Thoracic aorta (tissue), 2 donors: Measurements from ENCODE around the gene PTPN22. TPM values are rescaled to one million over a fixed set of nuclear protein-coding genes. Genes with fewer than 3 reads are reported as not detected.
A peak's percentile ranks its signal among the peaks of the same experiment; 100 is the strongest.

Source experiments
- ATAC-seq: fragments of 150-250 bp; one replicate; pipeline ENCODE4 v1.8.0; 2017; ENCODE audit warnings: low read depth; ENCODE audit not compliant: insufficient number of reproducible peaks, low FRiP score
- DNase-seq: peaks from one replicate; pipeline ENCODE4 v3.0.0-alpha.2; 2020; ENCODE audit warnings: low spot score
- H3K27ac ChIP-seq, 2 donors: fragments of 200-600 bp; sonication (generic); 1 replicate in 1 of 2; 2 replicates in 1 of 2; pipeline ENCODE4 v1.5.1; 2016; ENCODE audit warnings: mild to moderate bottlenecking in 2 of 2, moderate library complexity in 2 of 2
- H3K27me3 ChIP-seq: fragments of 200-600 bp; sonication (generic); replicated peaks from 2 replicates; pipeline ENCODE4 v1.6.0; 2016; ENCODE audit warnings: mild to moderate bottlenecking; ENCODE audit not compliant: insufficient read depth
- H3K36me3 ChIP-seq: fragments of 200-600 bp; sonication (generic); one replicate; pipeline ENCODE4 v1.5.1; 2016
- H3K4me1 ChIP-seq, 2 donors: fragments of 200-600 bp; sonication (generic); 1 replicate in 1 of 2; 2 replicates in 1 of 2; pipeline versions ENCODE4 v1.5.1 to v1.6.0; 2016; ENCODE audit warnings: low read depth in 2 of 2, mild to moderate bottlenecking in 1 of 2; ENCODE audit not compliant: control insufficient read depth in 1 of 2
- H3K4me3 ChIP-seq: fragments of 200-600 bp; sonication (generic); 2 replicates; pipeline ENCODE4 v1.5.1; 2016; ENCODE audit warnings: mild to moderate bottlenecking
- H3K9me3 ChIP-seq: fragments of 200-600 bp; sonication (generic); 2 replicates; pipeline ENCODE4 v1.5.1; 2016
- CTCF ChIP-seq: fragments of 200-600 bp; sonication (generic); IDR thresholded peaks from one replicate; pipeline ENCODE4 v1.5.1; 2019; ENCODE audit warnings: antibody characterized with exemption
- total RNA-seq, 2 donors: library from RNA; depleted of rRNA; stranded (reverse); fragments of >200 nt; gene quantifications; one replicate each; pipeline versions ENCODE4 v1.1.0 to v1.2.3, GENCODE V29; 2016

The PTPN22 gene
- total RNA-seq, 2 donors from 2014 or later: 6.6 to 8.1 TPM

GRCh38 chr1:113787663-113788062 is 83.8 kb downstream of the PTPN22 start:
- H3K9me3 ChIP-seq: no peaks in the 10 kb centered on the region
- no peaks in the 10 kb centered on the region for H3K27me3 ChIP-seq
- ATAC-seq (no peak), DNase-seq (no peak)
- peaks cover 30 to 38% of the 10 kb centered on the region in 2 donors for H3K4me1 ChIP-seq
- no peaks in the 10 kb centered on the region for H3K36me3 ChIP-seq
- H3K4me3 ChIP-seq: no peak overlapping the region
- H3K27ac ChIP-seq: no peak overlapping the region
- TF ChIP-seq CTCF: no peak

- no peak overlapping the region for H3K4me3 ChIP-seq
- H3K27me3 ChIP-seq: no peaks in the 10 kb centered on the region
- H3K9me3 ChIP-seq: no peaks in the 10 kb centered on the region
- H3K4me1 ChIP-seq: peaks cover 30 to 46% of the 10 kb centered on the region in 2 donors
- no peak overlapping the region for H3K27ac ChIP-seq
- no peak for TF ChIP-seq CTCF
- no peak for ATAC-seq
- DNase-seq: no peak
- H3K36me3 ChIP-seq: no peaks in the 10 kb centered on the region
Measured at GRCh38 chr1:113786069-113786468, 85.4 kb downstream of the PTPN22 start.

DNA sequence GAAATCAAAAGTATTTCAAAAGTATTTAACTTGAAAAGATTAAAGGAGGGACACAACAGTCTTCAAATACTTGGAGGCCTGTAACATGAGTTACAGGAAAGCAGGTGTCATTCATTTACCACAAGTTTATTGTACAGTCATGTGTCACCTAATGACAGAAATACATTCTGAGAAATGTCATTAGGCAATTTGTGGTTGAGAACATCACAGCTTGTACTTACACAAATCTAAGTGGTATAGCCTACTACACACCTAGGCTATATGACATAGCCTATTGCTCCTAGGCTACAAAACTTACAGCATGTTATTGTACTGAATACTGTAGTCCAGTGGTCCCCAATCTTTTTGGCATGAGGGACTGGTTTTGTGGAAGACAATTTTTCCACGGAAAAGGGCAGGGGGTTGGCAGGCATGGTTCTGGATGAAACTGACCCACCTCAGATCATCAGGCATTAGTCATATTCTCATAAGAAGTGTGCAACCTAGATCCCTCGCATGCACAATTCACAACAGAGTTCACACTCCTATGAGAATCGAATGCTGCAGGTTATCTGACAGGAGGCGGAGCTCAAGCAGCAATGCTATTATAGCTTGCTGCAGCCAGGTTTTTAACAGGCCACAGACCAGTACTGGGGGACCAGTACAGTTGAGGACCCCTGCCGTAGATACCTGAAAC is 87.3 kb downstream of the PTPN22 start:
- no peak for TF ChIP-seq CTCF
- H3K36me3 ChIP-seq: no peaks in the 10 kb centered on the region
- no peak overlapping the region for H3K4me3 ChIP-seq
- no peaks in the 10 kb centered on the region for H3K9me3 ChIP-seq
- H3K27ac ChIP-seq: peak overlapping the region in 1 of 2 donors; percentile 31
- DNase-seq (no peak), ATAC-seq (no peak)
- no peaks in the 10 kb centered on the region for H3K27me3 ChIP-seq
- peaks cover 30 to 46% of the 10 kb centered on the region in 2 donors for H3K4me1 ChIP-seq

DNA sequence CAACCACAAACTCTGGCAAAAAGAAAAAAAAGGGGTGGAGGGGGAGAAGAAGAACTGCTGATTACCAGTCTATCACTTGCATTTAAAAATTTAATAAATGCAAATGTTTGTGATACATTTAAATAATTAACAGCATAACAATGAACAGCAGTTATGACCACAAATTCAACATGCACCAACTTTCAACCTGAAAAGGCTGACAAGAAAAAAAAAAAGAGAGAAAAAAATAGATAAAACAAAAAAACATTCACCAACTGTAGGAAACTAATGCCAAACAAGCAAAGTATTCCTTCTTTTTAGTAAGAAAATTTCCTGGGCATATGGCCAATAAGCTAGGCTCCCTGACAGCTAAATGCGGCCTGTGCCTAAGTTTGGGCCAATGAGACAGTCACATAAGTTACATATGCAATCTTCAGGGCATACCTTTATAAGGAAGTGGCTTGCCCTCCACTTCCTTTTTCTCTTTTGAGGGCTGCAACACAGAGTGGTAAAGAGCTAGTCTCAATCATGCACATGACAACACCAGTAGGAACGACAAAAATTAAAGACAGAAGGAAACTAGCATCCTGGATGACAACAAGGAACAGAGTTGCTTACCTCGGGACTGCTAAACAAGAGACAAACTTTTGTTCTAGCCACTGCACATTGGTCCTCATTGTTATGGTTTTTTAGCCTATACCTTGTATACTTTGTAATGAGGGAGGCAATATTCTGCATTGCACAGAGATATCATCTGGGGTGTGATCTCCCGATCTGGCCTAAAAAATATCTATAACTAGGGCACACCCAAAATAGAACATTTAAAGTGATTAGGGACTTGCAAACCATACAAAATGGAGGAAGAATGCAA is 88.0 kb downstream of the PTPN22 start:
- H3K4me1 ChIP-seq: peaks cover 30 to 46% of the 10 kb centered on the region in 2 donors
- no peak for TF ChIP-seq CTCF
- no peaks in the 10 kb centered on the region for H3K9me3 ChIP-seq
- ATAC-seq (no peak), DNase-seq (no peak)
- peak overlapping the region; percentile 19 for H3K4me3 ChIP-seq
- no peaks in the 10 kb centered on the region for H3K27me3 ChIP-seq
- peak overlapping the region in 1 of 2 donors; percentile 31 for H3K27ac ChIP-seq
- no peaks in the 10 kb centered on the region for H3K36me3 ChIP-seq

DNA sequence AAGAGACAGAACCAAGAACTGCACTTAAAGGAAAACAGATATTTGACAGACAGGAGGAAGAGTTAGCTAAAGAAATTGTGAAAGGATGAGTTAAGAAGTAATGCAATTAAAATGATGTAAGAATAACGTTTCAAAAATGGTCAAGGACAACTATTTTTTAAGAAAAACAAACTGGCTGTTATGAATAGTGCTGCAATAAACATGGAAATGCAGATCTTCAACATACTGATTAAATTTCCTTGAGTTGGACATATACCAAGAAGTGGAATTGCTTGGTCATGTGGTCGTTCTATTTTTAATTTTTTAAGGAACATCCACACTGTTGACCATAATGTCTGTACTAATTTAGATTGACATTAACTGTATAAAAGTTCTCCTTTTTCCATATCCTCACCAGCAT is 89.1 kb downstream of the PTPN22 start:
- no peaks in the 10 kb centered on the region for H3K27me3 ChIP-seq
- no peaks in the 10 kb centered on the region for H3K36me3 ChIP-seq
- DNase-seq (no peak), ATAC-seq (no peak)
- H3K4me3 ChIP-seq: no peak overlapping the region
- no peak overlapping the region for H3K27ac ChIP-seq
- no peaks in the 10 kb centered on the region for H3K9me3 ChIP-seq
- no peak for TF ChIP-seq CTCF
- peaks cover 27 to 46% of the 10 kb centered on the region in 2 donors for H3K4me1 ChIP-seq
